NCI-H2081 (cell line): ENCODE measurements around the gene SHBG.
"Not testable (repeated sequence)": the region's sequence is repeated elsewhere in the genome, so short reads cannot be mapped to it uniquely, and the experiment has no call there.

ENCODE experiments used
- DNase-seq, 2 experiments: peaks; one replicate each; lab custom pipeline; 2025; lab: John Stamatoyannopoulos, UW

Gene SHBG

DNA sequence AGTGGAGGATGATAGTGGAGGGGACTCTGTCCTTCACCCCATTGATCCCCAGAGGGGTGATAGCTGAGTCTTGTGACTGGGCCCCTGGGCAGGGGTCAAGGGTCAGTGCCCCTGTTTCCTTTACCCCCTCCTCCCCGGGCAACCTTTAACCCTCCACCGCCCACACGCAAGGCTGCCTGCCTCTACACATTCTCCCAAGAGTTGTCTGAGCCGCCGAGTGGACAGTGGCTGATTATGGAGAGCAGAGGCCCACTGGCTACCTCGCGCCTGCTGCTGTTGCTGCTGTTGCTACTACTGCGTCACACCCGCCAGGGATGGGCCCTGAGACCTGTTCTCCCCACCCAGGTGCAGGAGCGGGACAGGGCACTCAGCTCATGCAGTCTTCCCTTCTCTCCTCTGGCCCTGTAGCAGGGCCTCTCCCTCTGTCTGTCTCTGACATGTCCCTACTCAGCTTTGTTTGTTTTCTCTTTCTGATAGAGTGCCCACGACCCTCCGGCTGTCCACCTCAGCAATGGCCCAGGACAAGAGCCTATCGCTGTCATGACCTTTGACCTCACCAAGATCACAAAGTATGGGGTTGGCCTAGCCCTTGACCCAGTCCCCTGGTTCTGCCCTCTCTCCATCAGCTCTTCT, at the start of gene SHBG:
SHBG (plus strand) TSS at position 197 of the 633 bp plus-strand sequence; CDS start at position 235, 38 bp downstream.
- no peak for DNase-seq

DNA sequence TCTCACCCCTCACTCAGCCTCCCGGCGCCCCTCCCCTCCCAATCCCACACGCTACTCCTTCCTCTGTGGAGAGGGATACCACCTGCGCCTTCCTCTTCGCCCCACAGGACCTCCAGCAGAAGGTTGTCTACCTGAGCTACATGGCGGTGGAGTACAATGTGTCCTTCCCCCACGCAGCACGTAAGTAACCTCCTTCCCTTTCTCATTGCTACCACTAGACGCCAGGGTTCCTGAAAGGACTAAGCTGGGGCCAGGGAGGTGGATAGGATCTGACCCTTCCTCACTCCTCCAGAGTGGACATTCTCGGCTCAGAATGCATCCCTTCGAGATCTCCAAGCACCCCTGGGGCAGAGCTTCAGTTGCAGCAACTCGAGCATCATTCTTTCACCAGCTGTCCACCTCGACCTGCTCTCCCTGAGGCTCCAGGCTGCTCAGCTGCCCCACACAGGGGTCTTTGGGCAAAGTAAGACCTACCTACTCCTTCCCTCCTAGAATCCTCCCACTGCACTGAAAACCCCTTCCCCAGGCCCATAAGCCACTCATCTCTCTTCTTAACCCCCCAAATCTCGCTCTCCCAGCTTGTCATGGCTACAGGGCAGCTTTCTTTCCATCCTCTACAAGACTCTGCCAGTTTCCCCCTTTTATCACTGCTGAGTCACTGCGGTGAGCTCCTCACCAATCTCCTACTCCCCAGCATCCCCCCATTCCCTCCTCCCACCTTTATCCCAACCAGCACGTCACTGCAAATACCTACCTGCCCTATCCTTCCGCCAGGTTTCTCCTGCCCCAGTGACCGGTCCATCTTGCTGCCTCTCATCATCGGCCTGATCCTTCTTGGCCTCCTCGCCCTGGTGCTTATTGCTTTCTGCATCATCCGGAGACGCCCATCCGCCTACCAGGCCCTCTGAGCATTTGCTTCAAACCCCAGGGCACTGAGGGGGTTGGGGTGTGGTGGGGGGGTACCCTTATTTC, 49.0 kb upstream of the SHBG start:
- DNase-seq, result no peak

GRCh38 chr17:7582396-7583252, 47.3 kb upstream of the SHBG start:
- DNase-seq, result no peak

GRCh38 chr17:7583253-7584109, 46.5 kb upstream of the SHBG start, which contains the start of gene MPDU1:
TSS of gene MPDU1 (plus strand) at chr17:7583852. CDS start at chr17:7583863, 11 bp downstream.
- peak; percentile 91 to 95 for DNase-seq

DNA sequence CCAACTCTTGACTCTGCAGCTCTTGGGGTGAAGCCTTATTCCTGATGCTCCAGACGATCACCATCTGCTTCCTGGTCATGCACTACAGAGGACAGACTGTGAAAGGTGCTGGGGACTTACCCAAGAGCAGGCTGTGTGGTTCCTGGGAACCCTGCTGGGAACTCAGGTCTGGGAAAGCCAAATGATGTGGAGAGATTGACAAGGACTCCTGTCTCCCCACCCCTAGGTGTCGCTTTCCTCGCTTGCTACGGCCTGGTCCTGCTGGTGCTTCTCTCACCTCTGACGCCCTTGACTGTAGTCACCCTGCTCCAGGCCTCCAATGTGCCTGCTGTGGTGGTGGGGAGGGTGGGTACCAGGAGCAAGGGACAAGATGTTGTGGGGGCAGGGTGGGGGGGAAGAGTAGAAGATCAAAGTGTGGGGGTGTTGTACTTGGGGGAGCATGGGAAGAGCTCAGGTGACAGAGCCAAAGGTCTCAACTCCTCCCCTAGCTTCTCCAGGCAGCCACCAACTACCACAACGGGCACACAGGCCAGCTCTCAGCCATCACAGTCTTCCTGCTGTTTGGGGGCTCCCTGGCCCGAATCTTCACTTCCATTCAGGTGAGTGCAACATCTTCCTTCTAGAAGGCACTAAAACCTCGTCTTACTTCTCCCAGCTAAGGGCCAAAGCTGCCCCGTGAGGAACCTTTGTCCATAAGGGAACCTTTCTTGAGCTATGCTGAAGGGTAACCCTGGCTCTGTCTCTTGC, 43.1 kb upstream of the SHBG start:
- no peak for DNase-seq

GRCh38 chr17:7587420-7588151, 42.3 kb upstream of the SHBG start:
- no peak for DNase-seq

GRCh38 chr17:7588553-7589203, 41.3 kb upstream of the SHBG start:
- DNase-seq, result no peak

- no peak for DNase-seq
Observed at GRCh38 chr17:7589204-7589868, 40.6 kb upstream of the SHBG start.

GRCh38 chr17:7589891-7590691, 39.8 kb upstream of the SHBG start, which contains the start of gene SOX15:
TSS of gene SOX15 (minus strand) at chr17:7590094. CDS start at chr17:7589676, 418 bp downstream.
- no peak for DNase-seq

- no peak for DNase-seq
Observed at GRCh38 chr17:7590743-7591142, 39.2 kb upstream of the SHBG start.

GRCh38 chr17:7591596-7591995, 38.3 kb upstream of the SHBG start:
- DNase-seq, result no peak

DNA sequence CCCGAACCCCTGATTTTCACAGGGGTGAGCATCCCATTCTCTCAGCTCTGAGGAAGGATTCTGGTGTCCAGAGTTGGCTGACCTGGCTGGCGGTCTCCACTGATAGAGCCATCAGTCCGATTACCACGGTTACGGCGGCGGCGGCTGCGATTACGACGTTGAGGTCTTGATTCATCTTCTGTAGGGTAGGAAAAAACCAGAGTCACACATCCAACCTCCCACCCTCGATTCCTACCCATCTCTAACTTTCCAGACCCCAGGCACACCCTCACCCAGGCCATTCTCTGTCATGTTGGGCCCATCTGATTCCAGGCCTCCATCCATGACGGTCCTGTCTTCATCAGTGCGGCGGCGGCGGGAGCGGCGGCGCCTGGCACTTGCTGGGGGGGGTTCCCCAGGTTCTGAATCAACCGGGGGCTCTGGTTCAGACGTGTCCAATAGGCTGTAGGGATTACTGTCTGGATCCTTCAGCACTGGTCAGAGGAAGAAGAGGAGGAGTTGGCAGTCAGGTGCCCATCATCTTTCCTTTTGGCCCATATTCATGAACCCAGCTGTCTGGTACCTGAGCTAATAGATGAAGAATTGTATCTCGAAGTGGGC, 37.4 kb upstream of the SHBG start:
- DNase-seq, result no peak

GRCh38 chr17:7593296-7593695, 36.6 kb upstream of the SHBG start:
- no peak for DNase-seq

DNA sequence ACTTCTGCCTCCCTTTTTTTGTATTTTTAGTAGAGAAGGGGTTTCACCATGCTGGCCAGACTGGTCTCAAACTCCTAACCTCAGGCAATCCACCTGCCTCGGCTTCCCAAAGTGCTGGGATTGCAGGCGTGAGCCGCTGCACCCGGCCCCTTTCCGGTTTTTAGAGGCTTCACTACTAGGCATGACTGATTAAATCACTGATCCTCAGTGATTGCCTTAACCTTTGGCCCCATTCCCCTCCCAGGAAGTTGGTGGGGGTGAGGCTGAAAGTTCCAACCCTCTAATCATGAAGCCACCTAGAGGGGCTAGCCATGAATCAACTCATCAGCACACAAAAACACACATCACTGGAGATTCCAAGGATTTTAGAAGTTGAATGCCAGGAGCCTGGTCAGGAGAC, 32.4 kb upstream of the SHBG start:
- not testable (repeated sequence) for DNase-seq

GRCh38 chr17:7606280-7606679, 23.7 kb upstream of the SHBG start:
- no peak for DNase-seq

DNA sequence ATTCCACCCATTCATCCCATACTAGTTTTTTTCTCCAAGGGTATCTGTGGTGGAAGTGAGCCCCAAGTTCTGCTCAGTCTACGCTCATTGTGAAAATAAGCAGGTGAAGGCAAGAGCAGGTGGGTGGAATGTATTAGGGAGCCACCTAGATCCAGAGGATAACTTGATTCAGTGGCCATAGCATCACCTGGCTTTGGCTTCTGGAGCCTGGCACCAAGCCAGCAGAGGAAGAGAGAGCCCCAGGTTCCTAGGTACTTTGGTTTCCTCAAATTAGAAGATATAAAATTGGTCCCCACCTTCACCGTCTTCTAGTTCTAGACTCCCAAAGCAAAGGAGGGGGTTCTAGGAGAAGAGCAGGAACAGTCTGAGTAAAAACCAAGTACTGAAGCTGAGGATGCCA, 19.3 kb upstream of the SHBG start:
- DNase-seq, result no peak

GRCh38 chr17:7611635-7612293, 18.2 kb upstream of the SHBG start:
- DNase-seq, result no peak
